PFSK-1 (cell line): Measurements from ENCODE around the gene PHRF1.

Experiments
- FOXP2 ChIP-seq: optimal IDR thresholded peaks from 2 replicates; pipeline ENCODE3; 2011; ENCODE audit warnings: borderline replicate concordance, control low read depth, inconsistent platforms; ENCODE audit not compliant: insufficient read depth; ENCODE audit errors: extremely low read length, extremely low read depth
- POLR2AphosphoS5 ChIP-seq: IDR thresholded peaks from 2 replicates; pipeline ENCODE4 v1.6.1; 2012; ENCODE audit warnings: low read depth, mild to moderate bottlenecking, control low read depth, low read length, moderate library complexity
- REST ChIP-seq, 2 experiments: IDR thresholded peaks; 2 replicates each; pipeline versions ENCODE4 v1.6.1 to v1.8.0; 2011 to 2012; ENCODE audit warnings: low read depth in 2 of 2, low read length in 2 of 2, control low read depth in 1 of 2, inconsistent platforms in 1 of 2, mild to moderate bottlenecking in 1 of 2, moderate library complexity in 1 of 2; ENCODE audit not compliant: insufficient read depth in 1 of 2
- SIN3A ChIP-seq: IDR thresholded peaks from 2 replicates; pipeline ENCODE4 v1.6.1; 2012; ENCODE audit warnings: mild to moderate bottlenecking, low read length, moderate library complexity, borderline replicate concordance; ENCODE audit not compliant: insufficient read depth
- TAF1 ChIP-seq: IDR thresholded peaks from 2 replicates; pipeline ENCODE4 v1.6.1; 2012; ENCODE audit warnings: low read length, control low read depth, borderline replicate concordance; ENCODE audit not compliant: insufficient read depth

The PHRF1 gene

GRCh38 chr11:623349-623869 is 47.1 kb downstream of the PHRF1 start:
- no peak for TF ChIP-seq POLR2AphosphoS5
- no peak for TF ChIP-seq TAF1
- no peak for TF ChIP-seq SIN3A
- TF ChIP-seq REST (IDR thresholded peaks at IDR 0.05; ENCODE audit: insufficient read depth in 1 of 2, low read depth in 2 of 2, low read length in 2 of 2), result no peak
- no peak for TF ChIP-seq FOXP2

GRCh38 chr11:623999-624704 is 47.9 kb downstream of the PHRF1 start:
- TF ChIP-seq TAF1 (no peak), POLR2AphosphoS5 (no peak), SIN3A (no peak), FOXP2 (no peak), REST (IDR thresholded peaks at IDR 0.05; ENCODE audit: insufficient read depth in 1 of 2, low read depth in 2 of 2, low read length in 2 of 2) (no peak)

- TF ChIP-seq SIN3A (no peak), POLR2AphosphoS5 (no peak)
Measured at GRCh38 chr11:624705-625635, 48.7 kb downstream of the PHRF1 start, which contains the start of gene CDHR5. Gene CDHR5, minus strand, starts transcription at chr11:624955. Its CDS starts 53 bp downstream, at chr11:624902.

GRCh38 chr11:625636-626268 is 49.5 kb downstream of the PHRF1 start:
- TF ChIP-seq POLR2AphosphoS5 (no peak), SIN3A (no peak), FOXP2 (no peak), TAF1 (no peak)

GRCh38 chr11:626475-627307 is 50.4 kb downstream of the PHRF1 start, which contains the start of gene SCT:
Gene SCT, minus strand, starts transcription at chr11:627181. Its CDS starts 38 bp downstream, at chr11:627143.
- TF ChIP-seq SIN3A, result no peak
- no peak for TF ChIP-seq POLR2AphosphoS5
- no peak for TF ChIP-seq REST (IDR thresholded peaks at IDR 0.05; ENCODE audit: insufficient read depth in 1 of 2, low read depth in 2 of 2, low read length in 2 of 2)
- no peak for TF ChIP-seq TAF1
- TF ChIP-seq FOXP2, result no peak
